GM12878 (cell line): ENCODE results near the gene ATIC. TPM values are rescaled to one million over a fixed set of nuclear protein-coding genes. Genes with fewer than 3 reads are reported as not detected.

Experiments
- ATAC-seq: fragments of 200-7000 bp; cut with Tn5 transposase; 3 replicates; pipeline ENCODE4 v1.9.1; 2020; ENCODE audit warnings: mild to moderate bottlenecking, moderate library complexity
- BruUV-seq: library from RNA; stranded (reverse); fragments of 400-500 nt; replicated peaks from 2 replicates; lab custom pipeline; 2021; lab: Mats Ljungman, UMichigan
- CTCF ChIA-PET: fragments of 300-600 bp; sonication (Branson Sonifier 250); formaldehyde crosslinking; extraction: SDS; loops from one replicate; lab custom pipeline; 2021; ENCODE audit warnings: inconsistent platforms; lab: Yijun Ruan, JAX
- POLR2A ChIA-PET: fragments of 350-600 bp; formaldehyde crosslinking; extraction: SDS; loops from one replicate; lab custom pipeline; 2021; ENCODE audit warnings: inconsistent platforms; lab: Charles Lee
- RAD21 ChIA-PET: fragments of 300-600 bp; sonication (Branson Sonifier 250); formaldehyde crosslinking; loops from one replicate; lab custom pipeline; 2023; ENCODE audit warnings: antibody characterized with exemption; ENCODE audit not compliant: unreplicated experiment; lab: Charles Lee
- SMC1A ChIA-PET: fragments of 300-600 bp; sonication (Branson Sonifier 250); formaldehyde crosslinking; loops from one replicate; lab custom pipeline; 2023; ENCODE audit not compliant: unreplicated experiment, uncharacterized antibody; lab: Charles Lee
- DNase-seq: peaks from one replicate; pipeline ENCODE4 v3.0.0-alpha.2; 2011; ENCODE audit warnings: low read depth, low spot score
- FAIRE-seq: peaks from 3 replicates; lab custom pipeline; 2011; peaks lifted over from hg19 to GRCh38; lab: Jason Lieb, UNC
- H2AFZ ChIP-seq: 2 replicates; pipeline ENCODE4 v1.6.0; 2011; ENCODE audit warnings: low read depth, low read length, control low read depth; ENCODE audit not compliant: control insufficient read depth
- H3K27ac ChIP-seq: 2 replicates; pipeline ENCODE4 v1.5.1; 2011; ENCODE audit warnings: control low read depth; ENCODE audit not compliant: control insufficient read depth, insufficient read depth
- H3K27me3 ChIP-seq, 2 experiments: replicated peaks in 1 of 2; 2 replicates each; pipeline versions ENCODE4 v1.6.0 to v1.6.1; 2011; ENCODE audit warnings: low read length in 1 of 2; ENCODE audit not compliant: control insufficient read depth in 2 of 2, insufficient read depth in 2 of 2
- H3K36me3 ChIP-seq, 2 experiments: 2 replicates each; pipeline ENCODE4 v1.5.1; 2011; ENCODE audit warnings: low read length in 1 of 2; ENCODE audit not compliant: control insufficient read depth in 2 of 2, insufficient read depth in 2 of 2
- H3K4me1 ChIP-seq: 2 replicates; pipeline ENCODE4 v1.6.1; 2011; ENCODE audit warnings: mild to moderate bottlenecking, low read length, moderate library complexity, mixed read lengths; ENCODE audit not compliant: control insufficient read depth, insufficient read depth
- H3K4me2 ChIP-seq: 2 replicates; pipeline ENCODE4 v1.6.0; 2011; ENCODE audit warnings: control low read depth; ENCODE audit not compliant: control insufficient read depth, insufficient read depth
- H3K4me3 ChIP-seq: fragments of 200-600 bp; sonication (generic); 2 replicates; pipeline ENCODE4 v1.5.1; 2016
- H3K79me2 ChIP-seq: 2 replicates; pipeline ENCODE4 v1.6.0; 2011; ENCODE audit warnings: low read length; ENCODE audit not compliant: control insufficient read depth, insufficient read depth
- H3K9ac ChIP-seq: 2 replicates; pipeline ENCODE4 v1.8.0; 2011; ENCODE audit warnings: low read length, control low read depth, mixed read lengths; ENCODE audit not compliant: control insufficient read depth, insufficient read depth
- H3K9me3 ChIP-seq: replicated peaks from 3 replicates; pipeline ENCODE4 v1.5.1; 2011; ENCODE audit warnings: mild to moderate bottlenecking, low read length; ENCODE audit not compliant: control insufficient read depth, insufficient read depth
- H4K20me1 ChIP-seq: 2 replicates; pipeline ENCODE4 v1.6.0; 2011; ENCODE audit not compliant: control insufficient read depth, insufficient read depth
- BCLAF1 ChIP-seq: fragments of 450-650 bp; IDR thresholded peaks from 2 replicates; pipeline ENCODE4 v1.6.1; 2017; ENCODE audit warnings: antibody characterized with exemption, mild to moderate bottlenecking, moderate library complexity
- BHLHE40 ChIP-seq, 2 experiments: fragments of 450-650 bp in 1 of 2; IDR thresholded peaks; 2 replicates each; pipeline ENCODE4 v1.6.1; 2011 to 2017; ENCODE audit warnings: low read depth in 2 of 2, borderline replicate concordance in 1 of 2, improper control_type of control experiment in 1 of 2, low read length in 1 of 2, mild to moderate bottlenecking in 1 of 2
- IKZF2 ChIP-seq, 2 experiments: fragments of 450-650 bp; IDR thresholded peaks; 2 replicates each; pipeline ENCODE4 v1.6.1; 2017; ENCODE audit warnings: mild to moderate bottlenecking in 2 of 2, moderate library complexity in 2 of 2
- IRF4 ChIP-seq: IDR thresholded peaks from 2 replicates; pipeline ENCODE4 v1.6.1; 2011; ENCODE audit warnings: low read depth, low read length
- LARP7 ChIP-seq: fragments of 450-650 bp; IDR thresholded peaks from 2 replicates; pipeline ENCODE4 v1.6.1; 2017; ENCODE audit warnings: mild to moderate bottlenecking
- NR2C1 ChIP-seq: fragments of 450-650 bp; IDR thresholded peaks from 2 replicates; pipeline ENCODE4 v1.6.1; 2017; ENCODE audit warnings: antibody characterized with exemption, mild to moderate bottlenecking, moderate library complexity
- NRF1 ChIP-seq: conservative IDR thresholded peaks from 2 replicates; pipeline ENCODE4 v1.6.1; 2011; ENCODE audit warnings: mild to moderate bottlenecking, low read depth, low read length, improper control_type of control experiment
- PML ChIP-seq: IDR thresholded peaks from 2 replicates; pipeline ENCODE4 v1.6.1; 2012; ENCODE audit warnings: low read length, inconsistent platforms
- RCOR1 ChIP-seq: conservative IDR thresholded peaks from 2 replicates; pipeline ENCODE4 v1.6.1; 2012; ENCODE audit warnings: low read depth, low read length, improper control_type of control experiment
- RFX5 ChIP-seq: IDR thresholded peaks from 2 replicates; pipeline ENCODE4 v1.6.1; 2011; ENCODE audit warnings: low read depth, low read length, improper control_type of control experiment
- SIX5 ChIP-seq: IDR thresholded peaks from 2 replicates; pipeline ENCODE4 v1.6.1; 2011; ENCODE audit warnings: mild to moderate bottlenecking, low read depth, low read length, moderate library complexity; ENCODE audit not compliant: severe bottlenecking
- SPI1 ChIP-seq: IDR thresholded peaks from 2 replicates; pipeline ENCODE4 v1.6.1; 2011; ENCODE audit warnings: low read depth, mild to moderate bottlenecking, low read length, moderate library complexity, borderline replicate concordance; ENCODE audit not compliant: insufficient read depth
- STAT1 ChIP-seq: fragments of 450-650 bp; conservative IDR thresholded peaks from 2 replicates; pipeline ENCODE4 v1.6.1; 2014; ENCODE audit warnings: antibody characterized with exemption, mild to moderate bottlenecking
- TBL1XR1 ChIP-seq: IDR thresholded peaks from 2 replicates; pipeline ENCODE4 v1.6.1; 2012; ENCODE audit warnings: low read depth, low read length, improper control_type of control experiment
- TCF3 ChIP-seq: IDR thresholded peaks from 2 replicates; pipeline ENCODE4 v1.6.1; 2012; ENCODE audit warnings: low read depth, mild to moderate bottlenecking, low read length, borderline replicate concordance; ENCODE audit not compliant: insufficient read depth
- YBX1 ChIP-seq: fragments of 450-650 bp; IDR thresholded peaks from 2 replicates; pipeline ENCODE4 v1.6.1; 2016; ENCODE audit warnings: antibody characterized with exemption
- ZNF274 ChIP-seq: IDR thresholded peaks from one replicate; pipeline ENCODE4 v1.8.0; 2011; ENCODE audit not compliant: insufficient read length, insufficient read depth
- in situ Hi-C: fragments of 300-500 bp; cut with MboI; formaldehyde crosslinking; loops from 9 replicates; pipeline ENCODE4 v1.14.3; 2018; ENCODE audit warnings: mixed read lengths
- intact Hi-C: fragments of 100-400 bp; cut with micrococcal nuclease; formaldehyde crosslinking; loops from one replicate; pipeline ENCODE4 v1.14.2; 2022; ENCODE audit not compliant: unreplicated experiment
- polyA plus RNA-seq, 11 experiments: library from polyadenylated mRNA; depleted of rRNA in 4 of 11; unstranded in 6 of 11; stranded (reverse) in 5 of 11; fragments of >200 nt; fragmentation: Nextera tagmentation in 4 of 11; fragmentation: Illumina TruSeq in 1 of 11; extraction: Ambion mirVana in 4 of 11; extraction: Trizol in 1 of 11; gene quantifications; 1 replicate in 1 of 11; 2 replicates in 10 of 11; pipeline versions ENCODE4 v1.2.1 to v1.2.3, GENCODE V29; 2011 to 2016; ENCODE audit warnings: inconsistent platforms in 2 of 11, missing spikeins in 2 of 11, low read depth in 1 of 11
- total RNA-seq, 4 experiments: library from RNA; depleted of rRNA in 3 of 4; stranded (reverse); fragments of >200 nt in 3 of 4; fragmentation: Illumina TruSeq in 1 of 4; extraction: Trizol in 1 of 4; gene quantifications; 2 replicates each; pipeline versions ENCODE4 v1.2.1 to v1.2.3, GENCODE V29; 2013 to 2021
- TF ChIP-seq, protein P1 (sequence below): fragments of 150-350 bp; IDR thresholded peaks from 2 replicates; pipeline ENCODE4 v1.6.1; 2014; ENCODE audit warnings: mild to moderate bottlenecking, low read depth, low read length
- TF ChIP-seq, protein P2 (sequence below): IDR thresholded peaks from 2 replicates; pipeline ENCODE4 v1.6.1; 2011; ENCODE audit warnings: borderline replicate concordance, low read depth, mild to moderate bottlenecking, moderate library complexity, mixed read lengths, low read length; ENCODE audit not compliant: insufficient read depth; ENCODE audit errors: extremely low read length

Gene ATIC
- total and polyA plus RNA-seq, 10 of the 15 experiments (the other 5 are each of a cell fraction or from before 2014, with no cell fraction given): 45.1 to 518 (median 306) TPM

GRCh38 chr2:215347878-215348277 lies 36.0 kb downstream of the ATIC start:
- Histone ChIP-seq H3K4me1 (no peaks in the 10 kb centered on the region), H3K79me2 (no peaks in the 10 kb centered on the region), H2AFZ (no peak overlapping the region), H4K20me1 (no peaks in the 10 kb centered on the region), H3K9ac (no peak overlapping the region), H3K27me3 (no peaks in the 10 kb centered on the region), H3K4me2 (no peak overlapping the region), H3K4me3 (no peak overlapping the region), H3K9me3 (no peaks in the 10 kb centered on the region), H3K36me3 (peaks cover 12 to 26% of the 10 kb centered on the region in 2 experiments), H3K27ac (no peak overlapping the region)
- SMC1A ChIA-PET: interaction anchor here (1.0 kb wide), 1 partner anchor 13 kb away, joined by 4 read pairs; no protein-coding TSS in a partner anchor
- POLR2A ChIA-PET: no interaction called here
- in situ Hi-C loops: no loop called here
- CTCF ChIA-PET: no interaction called here
- no TSS peak for BruUV-seq
- RAD21 ChIA-PET: no interaction called here
- TF ChIP-seq PML (no peak), ZNF274 (no peak), BCLAF1 (no peak), TCF3 (no peak), SPI1 (no peak), BHLHE40 (IDR thresholded peaks at IDR 0.05; ENCODE audit: borderline replicate concordance in 1 of 2, low read depth in 2 of 2, low read length in 1 of 2) (no peak), YBX1 (no peak), NR2C1 (no peak), IKZF2 (IDR thresholded peaks at IDR 0.05) (no peak), STAT1 (no peak), RCOR1 (no peak), SIX5 (no peak), TBL1XR1 (no peak), RFX5 (no peak), NRF1 (no peak), LARP7 (no peak), IRF4 (no peak)
- TF ChIP-seq, protein P1, sequence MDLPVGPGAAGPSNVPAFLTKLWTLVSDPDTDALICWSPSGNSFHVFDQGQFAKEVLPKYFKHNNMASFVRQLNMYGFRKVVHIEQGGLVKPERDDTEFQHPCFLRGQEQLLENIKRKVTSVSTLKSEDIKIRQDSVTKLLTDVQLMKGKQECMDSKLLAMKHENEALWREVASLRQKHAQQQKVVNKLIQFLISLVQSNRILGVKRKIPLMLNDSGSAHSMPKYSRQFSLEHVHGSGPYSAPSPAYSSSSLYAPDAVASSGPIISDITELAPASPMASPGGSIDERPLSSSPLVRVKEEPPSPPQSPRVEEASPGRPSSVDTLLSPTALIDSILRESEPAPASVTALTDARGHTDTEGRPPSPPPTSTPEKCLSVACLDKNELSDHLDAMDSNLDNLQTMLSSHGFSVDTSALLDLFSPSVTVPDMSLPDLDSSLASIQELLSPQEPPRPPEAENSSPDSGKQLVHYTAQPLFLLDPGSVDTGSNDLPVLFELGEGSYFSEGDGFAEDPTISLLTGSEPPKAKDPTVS: no peak
- TF ChIP-seq, protein P2, sequence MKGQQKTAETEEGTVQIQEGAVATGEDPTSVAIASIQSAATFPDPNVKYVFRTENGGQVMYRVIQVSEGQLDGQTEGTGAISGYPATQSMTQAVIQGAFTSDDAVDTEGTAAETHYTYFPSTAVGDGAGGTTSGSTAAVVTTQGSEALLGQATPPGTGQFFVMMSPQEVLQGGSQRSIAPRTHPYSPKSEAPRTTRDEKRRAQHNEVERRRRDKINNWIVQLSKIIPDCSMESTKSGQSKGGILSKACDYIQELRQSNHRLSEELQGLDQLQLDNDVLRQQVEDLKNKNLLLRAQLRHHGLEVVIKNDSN: no peak
- ATAC-seq (no peak), DNase-seq (no peak), FAIRE-seq (no peak)
- intact Hi-C loops: no loop called here
